ENCODE measurements around the gene GALNTL6. TPM values are rescaled to one million over a fixed set of nuclear protein-coding genes. Genes with fewer than 3 reads are reported as not detected.

Gene GALNTL6
- total RNA-seq, 2 donors from 2014 or later: 0.71 TPM; not detected in 1

GRCh38 chr4:172758586-172759340, 945.6 kb downstream of the GALNTL6 start:
- Mint-ChIP-seq H3K27ac (no peak overlapping the region), H3K27me3 (ENCODE audit: insufficient read depth) (no peaks in the 10 kb centered on the region), H3K9me3 (peaks cover 6% of the 10 kb centered on the region), H3K36me3 (ENCODE audit: low read depth) (no peaks in the 10 kb centered on the region), H3K4me3 (no peak overlapping the region), H3K4me1 (no peaks in the 10 kb centered on the region)
- Histone ChIP-seq H3K4me1 (ENCODE audit: control insufficient read depth, insufficient read depth, low read length) (no peaks in the 10 kb centered on the region), H3K4me3 (ENCODE audit: low read length) (no peak overlapping the region), H3K27me3 (ENCODE audit: control insufficient read depth, insufficient read depth, low read length, poor library complexity, severe bottlenecking) (no peaks in the 10 kb centered on the region), H3K27ac (ENCODE audit: low read depth, low read length) (no peak overlapping the region), H3K9ac (ENCODE audit: extremely low read depth, low read length, poor library complexity, severe bottlenecking) (no peak overlapping the region), H3K36me3 (ENCODE audit: control insufficient read depth, insufficient read depth, low read length) (no peaks in the 10 kb centered on the region), H3K9me3 (ENCODE audit: control insufficient read depth, low read length) (no peaks in the 10 kb centered on the region)
- 100% methylated on average over 1 to 2 of the region's 2 CpGs for WGBS, 2 experiments (ENCODE audit: insufficient coverage in 1 of 2, insufficient read length in 1 of 2)
- no peak for DNase-seq
- no peak for TF ChIP-seq CTCF (conservative IDR thresholded peaks at IDR 0.05)

GRCh38 chr4:172760512-172760911, 947.3 kb downstream of the GALNTL6 start:
- no peaks in the 10 kb centered on the region for H3K36me3 Mint-ChIP-seq (ENCODE audit: low read depth)
- no peaks in the 10 kb centered on the region for H3K4me1 ChIP-seq (ENCODE audit: control insufficient read depth, insufficient read depth, low read length)
- H3K27ac ChIP-seq (ENCODE audit: low read depth, low read length): no peak overlapping the region
- no peaks in the 10 kb centered on the region for H3K9me3 ChIP-seq (ENCODE audit: control insufficient read depth, low read length)
- H3K27ac Mint-ChIP-seq: no peak overlapping the region
- H3K36me3 ChIP-seq (ENCODE audit: control insufficient read depth, insufficient read depth, low read length): no peaks in the 10 kb centered on the region
- no peaks in the 10 kb centered on the region for H3K27me3 ChIP-seq (ENCODE audit: control insufficient read depth, insufficient read depth, low read length, poor library complexity, severe bottlenecking)
- no peak overlapping the region for H3K9ac ChIP-seq (ENCODE audit: extremely low read depth, low read length, poor library complexity, severe bottlenecking)
- DNase-seq: no peak
- no peaks in the 10 kb centered on the region for H3K9me3 Mint-ChIP-seq
- no peak for TF ChIP-seq CTCF (conservative IDR thresholded peaks at IDR 0.05)
- no peak overlapping the region for H3K4me3 ChIP-seq (ENCODE audit: low read length)
- WGBS, 2 experiments (ENCODE audit: insufficient coverage in 1 of 2, insufficient read length in 1 of 2): 89 to 96% methylated on average over 4 to 6 of the region's 6 CpGs
- no peak overlapping the region for H3K4me3 Mint-ChIP-seq
- no peaks in the 10 kb centered on the region for H3K27me3 Mint-ChIP-seq (ENCODE audit: insufficient read depth)
- no peaks in the 10 kb centered on the region for H3K4me1 Mint-ChIP-seq

GRCh38 chr4:172762895-172763294, 949.7 kb downstream of the GALNTL6 start:
- WGBS, 2 experiments (ENCODE audit: insufficient coverage in 1 of 2, insufficient read length in 1 of 2): 97 to 100% methylated on average over 1 to 4 of the region's 4 CpGs
- Histone ChIP-seq H3K27me3 (ENCODE audit: control insufficient read depth, insufficient read depth, low read length, poor library complexity, severe bottlenecking) (no peaks in the 10 kb centered on the region), H3K4me1 (ENCODE audit: control insufficient read depth, insufficient read depth, low read length) (no peaks in the 10 kb centered on the region), H3K36me3 (ENCODE audit: control insufficient read depth, insufficient read depth, low read length) (no peaks in the 10 kb centered on the region), H3K9ac (ENCODE audit: extremely low read depth, low read length, poor library complexity, severe bottlenecking) (no peak overlapping the region), H3K4me3 (ENCODE audit: low read length) (no peak overlapping the region), H3K27ac (ENCODE audit: low read depth, low read length) (no peak overlapping the region), H3K9me3 (ENCODE audit: control insufficient read depth, low read length) (no peaks in the 10 kb centered on the region)
- Mint-ChIP-seq H3K9me3 (no peaks in the 10 kb centered on the region), H3K27me3 (ENCODE audit: insufficient read depth) (no peaks in the 10 kb centered on the region), H3K4me1 (no peaks in the 10 kb centered on the region), H3K27ac (no peak overlapping the region), H3K4me3 (no peak overlapping the region), H3K36me3 (ENCODE audit: low read depth) (no peaks in the 10 kb centered on the region)
- TF ChIP-seq CTCF (conservative IDR thresholded peaks at IDR 0.05): no peak
- DNase-seq: no peak

Measured in endodermal cell (in vitro differentiated cells).